Daoy (cell line): ENCODE results near the gene SLC16A10. TPM values are rescaled to one million over a fixed set of nuclear protein-coding genes. Genes with fewer than 3 reads are reported as not detected.
"Not testable (repeated sequence)": the region's sequence is repeated elsewhere in the genome, so short reads cannot be mapped to it uniquely, and the experiment has no call there.

Source experiments
- DNase-seq: peaks from one replicate; pipeline ENCODE4 v3.0.0-alpha.2; 2015; ENCODE audit warnings: low read depth
- total RNA-seq: library from RNA; depleted of rRNA; stranded (reverse); fragments of >200 nt; shearing (Covaris generic); gene quantifications from 2 replicates; pipeline ENCODE4 v1.2.3, GENCODE V29; 2014

The SLC16A10 gene
- total RNA-seq, 1 experiment from 2014 or later, result 1.2 TPM

- DNase-seq, result no peak
These were observed 618 bp upstream of the SLC16A10 start for GRCh38 chr6:111086685-111087084.

- peak; percentile 23 for DNase-seq
These were observed 766 bp downstream of the SLC16A10 start for GRCh38 chr6:111087871-111088667.

- DNase-seq, result no peak
These were observed 1.3 kb downstream of the SLC16A10 start for GRCh38 chr6:111088668-111089003.

- DNase-seq, result no peak
These were observed 3.5 kb downstream of the SLC16A10 start for GRCh38 chr6:111090766-111091165.

GRCh38 chr6:111091987-111092386, 4.7 kb downstream of the SLC16A10 start:
- no peak for DNase-seq

GRCh38 chr6:111095488-111095887, 8.2 kb downstream of the SLC16A10 start:
- DNase-seq, result not testable (repeated sequence)

GRCh38 chr6:111096246-111096645, 8.9 kb downstream of the SLC16A10 start:
- peak; percentile 5 for DNase-seq

GRCh38 chr6:111098597-111098996, 11.3 kb downstream of the SLC16A10 start:
- DNase-seq, result no peak

GRCh38 chr6:111101987-111102386, 14.7 kb downstream of the SLC16A10 start:
- DNase-seq, result no peak

GRCh38 chr6:111105578-111105977, 18.3 kb downstream of the SLC16A10 start:
- peak; percentile 64 for DNase-seq

- no peak for DNase-seq
These were observed 20.3 kb downstream of the SLC16A10 start for GRCh38 chr6:111107589-111107988.

- DNase-seq, result no peak
These were observed 22.7 kb downstream of the SLC16A10 start for GRCh38 chr6:111110036-111110435.

- DNase-seq, result peak; percentile 32
These were observed 26.2 kb downstream of the SLC16A10 start for GRCh38 chr6:111113336-111114086.

GRCh38 chr6:111114087-111114443, 26.8 kb downstream of the SLC16A10 start:
- DNase-seq, result no peak

GRCh38 chr6:111114482-111114881, 27.2 kb downstream of the SLC16A10 start:
- DNase-seq, result no peak

GRCh38 chr6:111118826-111119225, 31.5 kb downstream of the SLC16A10 start:
- no peak for DNase-seq

GRCh38 chr6:111119571-111120329, 32.4 kb downstream of the SLC16A10 start:
- no peak for DNase-seq

- no peak for DNase-seq
These were observed 34.6 kb downstream of the SLC16A10 start for GRCh38 chr6:111121789-111122350.

- no peak for DNase-seq
These were observed 35.4 kb downstream of the SLC16A10 start for GRCh38 chr6:111122458-111123286.

- no peak for DNase-seq
These were observed 37.1 kb downstream of the SLC16A10 start for GRCh38 chr6:111124406-111124805.

- DNase-seq, result no peak
These were observed 41.7 kb downstream of the SLC16A10 start for GRCh38 chr6:111129013-111129412.
